Spleen (tissue), 7 donors: ENCODE results near the gene IGF2BP1.

ENCODE experiments used
- POLR2A ChIP-seq, 3 donors: fragments of 450-650 bp; IDR thresholded peaks; one replicate each; pipeline ENCODE4 v1.5.1; 2017; ENCODE audit warnings: antibody characterized with exemption in 3 of 3, mild to moderate bottlenecking in 1 of 3
- POLR2AphosphoS5 ChIP-seq, 3 donors: sonication (generic); formaldehyde crosslinking; IDR thresholded peaks; one replicate each; pipeline ENCODE4 v1.5.1; 2017; ENCODE audit warnings: antibody characterized with exemption in 3 of 3
- TF ChIP-seq, protein P1 (sequence below), 11 experiments: fragments of 200-600 bp in 7 of 11; fragments of 450-650 bp in 4 of 11; sonication (generic) in 4 of 11; IDR thresholded peaks in 8 of 11; conservative IDR thresholded peaks in 3 of 11; 1 replicate in 7 of 11; 2 replicates in 4 of 11; pipeline versions ENCODE4 v1.4.0 to v1.8.0; 2016 to 2021; ENCODE audit warnings: antibody characterized with exemption in 11 of 11, inconsistent platforms in 4 of 11, mild to moderate bottlenecking in 1 of 11
- donor health status: DM: no; HTN: no; CAD: no; lungs with moderate emphysema.
- donor health status: DM: no; HTN: no; CAD: no.
- donor health status: DM: no; HTN: no; CAD: no.

DNA sequence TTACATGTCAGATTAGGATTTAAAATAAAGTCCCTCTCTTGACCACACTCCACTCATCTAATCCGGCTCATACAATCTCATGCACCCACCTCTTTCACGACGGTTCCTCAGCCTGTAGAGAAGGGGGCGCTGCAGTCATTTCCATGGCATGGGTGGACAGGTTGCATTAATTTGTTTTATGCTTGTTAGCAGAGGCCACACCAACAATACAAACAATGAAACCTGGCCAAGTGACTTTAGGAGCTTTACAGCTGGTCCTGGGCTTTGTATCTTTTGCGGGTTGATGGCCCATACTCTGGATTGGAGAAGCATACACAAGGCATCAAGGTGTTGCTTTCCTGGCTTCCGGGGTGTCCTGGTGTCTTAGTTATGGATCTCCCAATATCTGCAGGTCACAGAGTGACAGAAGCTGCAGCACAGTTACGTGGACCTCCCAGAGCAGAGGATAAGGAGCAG lies 42.9 kb upstream of the IGF2BP1 start:
- TF ChIP-seq, protein P1, sequence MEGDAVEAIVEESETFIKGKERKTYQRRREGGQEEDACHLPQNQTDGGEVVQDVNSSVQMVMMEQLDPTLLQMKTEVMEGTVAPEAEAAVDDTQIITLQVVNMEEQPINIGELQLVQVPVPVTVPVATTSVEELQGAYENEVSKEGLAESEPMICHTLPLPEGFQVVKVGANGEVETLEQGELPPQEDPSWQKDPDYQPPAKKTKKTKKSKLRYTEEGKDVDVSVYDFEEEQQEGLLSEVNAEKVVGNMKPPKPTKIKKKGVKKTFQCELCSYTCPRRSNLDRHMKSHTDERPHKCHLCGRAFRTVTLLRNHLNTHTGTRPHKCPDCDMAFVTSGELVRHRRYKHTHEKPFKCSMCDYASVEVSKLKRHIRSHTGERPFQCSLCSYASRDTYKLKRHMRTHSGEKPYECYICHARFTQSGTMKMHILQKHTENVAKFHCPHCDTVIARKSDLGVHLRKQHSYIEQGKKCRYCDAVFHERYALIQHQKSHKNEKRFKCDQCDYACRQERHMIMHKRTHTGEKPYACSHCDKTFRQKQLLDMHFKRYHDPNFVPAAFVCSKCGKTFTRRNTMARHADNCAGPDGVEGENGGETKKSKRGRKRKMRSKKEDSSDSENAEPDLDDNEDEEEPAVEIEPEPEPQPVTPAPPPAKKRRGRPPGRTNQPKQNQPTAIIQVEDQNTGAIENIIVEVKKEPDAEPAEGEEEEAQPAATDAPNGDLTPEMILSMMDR (IDR thresholded peaks at IDR 0.05 in 8 of 11, conservative IDR thresholded peaks at IDR 0.05 in 3 of 11) = no peak
- no peak for TF ChIP-seq POLR2AphosphoS5 (IDR thresholded peaks at IDR 0.05)
- TF ChIP-seq POLR2A (IDR thresholded peaks at IDR 0.05) = no peak
